Parathyroid adenoma (tissue), 2 donors: ENCODE data around the gene SLC35F2.

ENCODE experiments used
- H2AFZ ChIP-seq: fragments of 300-600 bp; sonication (generic); one replicate; pipeline ENCODE4 v1.7.0; 2017; ENCODE audit warnings: antibody characterized with exemption, mild to moderate bottlenecking
- H3K27ac ChIP-seq: fragments of 300-600 bp; sonication (generic); one replicate; pipeline ENCODE4 v1.7.0; 2017
- H3K27me3 ChIP-seq: fragments of 300-600 bp; sonication (generic); one replicate; pipeline ENCODE4 v1.7.0; 2017; ENCODE audit warnings: low read length; ENCODE audit not compliant: control insufficient read depth, insufficient read depth
- H3K36me3 ChIP-seq: fragments of 300-600 bp; sonication (generic); one replicate; pipeline ENCODE4 v1.7.0; 2017; ENCODE audit warnings: low read length; ENCODE audit not compliant: control insufficient read depth, insufficient read depth
- H3K4me1 ChIP-seq: fragments of 300-600 bp; sonication (generic); one replicate; pipeline ENCODE4 v1.7.0; 2017; ENCODE audit warnings: control low read depth
- H3K4me2 ChIP-seq: fragments of 300-600 bp; sonication (generic); one replicate; pipeline ENCODE4 v1.7.0; 2017; ENCODE audit warnings: low read length
- H3K4me3 ChIP-seq: fragments of 300-600 bp; sonication (generic); one replicate; pipeline ENCODE4 v1.7.0; 2017; ENCODE audit warnings: low read depth, low read length
- H3K79me2 ChIP-seq: fragments of 300-600 bp; sonication (generic); one replicate; pipeline ENCODE4 v1.7.0; 2017; ENCODE audit warnings: control low read depth
- H3K9ac ChIP-seq: fragments of 300-600 bp; sonication (generic); one replicate; pipeline ENCODE4 v1.7.0; 2017; ENCODE audit warnings: mild to moderate bottlenecking
- H3K9me3 ChIP-seq: fragments of 300-600 bp; sonication (generic); one replicate; pipeline ENCODE4 v1.7.0; 2017; ENCODE audit warnings: low read length; ENCODE audit not compliant: control insufficient read depth
- TF ChIP-seq, protein P1 (sequence below): fragments of 300-600 bp; sonication (generic); IDR thresholded peaks from one replicate; pipeline ENCODE4 v1.7.0; 2017; ENCODE audit warnings: antibody characterized with exemption, mild to moderate bottlenecking
- donor health status: primary hyperparathyroidism.

Gene SLC35F2

DNA sequence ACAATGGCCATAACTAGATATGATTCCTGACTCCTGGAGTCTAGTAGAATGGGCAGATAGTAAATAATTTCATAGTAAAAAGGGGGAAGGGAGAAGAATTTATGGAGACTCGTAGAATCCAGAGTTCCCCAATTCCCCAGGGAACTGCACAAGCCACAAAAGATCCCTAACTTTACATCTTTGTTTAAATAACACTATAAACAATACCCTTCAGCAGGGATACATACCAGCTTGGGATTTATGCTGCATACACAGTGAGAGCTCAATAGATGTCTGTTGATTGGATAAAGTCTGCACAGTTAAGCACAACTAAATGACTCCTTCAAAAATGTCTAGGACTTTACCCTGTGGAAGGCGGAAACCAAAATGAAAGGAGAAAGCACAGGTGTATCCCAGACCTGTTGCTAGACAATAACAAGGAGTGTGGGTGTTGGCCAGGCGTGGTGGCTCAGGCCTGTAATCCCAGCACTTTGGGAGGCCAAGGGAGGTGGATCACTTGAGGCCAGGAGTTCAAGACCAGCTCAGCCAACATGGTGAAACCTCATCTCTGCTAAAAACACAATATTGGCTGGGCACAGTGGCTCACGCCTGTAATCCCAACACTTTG lies 6.8 kb downstream of the SLC35F2 start:
- H2AFZ ChIP-seq = no peak overlapping the region
- no peak overlapping the region for H3K4me2 ChIP-seq
- H3K36me3 ChIP-seq = no peaks in the 10 kb centered on the region
- no peaks in the 10 kb centered on the region for H3K79me2 ChIP-seq
- H3K27me3 ChIP-seq = no peaks in the 10 kb centered on the region
- H3K9me3 ChIP-seq = no peaks in the 10 kb centered on the region
- H3K4me1 ChIP-seq = no peaks in the 10 kb centered on the region
- TF ChIP-seq, protein P1, sequence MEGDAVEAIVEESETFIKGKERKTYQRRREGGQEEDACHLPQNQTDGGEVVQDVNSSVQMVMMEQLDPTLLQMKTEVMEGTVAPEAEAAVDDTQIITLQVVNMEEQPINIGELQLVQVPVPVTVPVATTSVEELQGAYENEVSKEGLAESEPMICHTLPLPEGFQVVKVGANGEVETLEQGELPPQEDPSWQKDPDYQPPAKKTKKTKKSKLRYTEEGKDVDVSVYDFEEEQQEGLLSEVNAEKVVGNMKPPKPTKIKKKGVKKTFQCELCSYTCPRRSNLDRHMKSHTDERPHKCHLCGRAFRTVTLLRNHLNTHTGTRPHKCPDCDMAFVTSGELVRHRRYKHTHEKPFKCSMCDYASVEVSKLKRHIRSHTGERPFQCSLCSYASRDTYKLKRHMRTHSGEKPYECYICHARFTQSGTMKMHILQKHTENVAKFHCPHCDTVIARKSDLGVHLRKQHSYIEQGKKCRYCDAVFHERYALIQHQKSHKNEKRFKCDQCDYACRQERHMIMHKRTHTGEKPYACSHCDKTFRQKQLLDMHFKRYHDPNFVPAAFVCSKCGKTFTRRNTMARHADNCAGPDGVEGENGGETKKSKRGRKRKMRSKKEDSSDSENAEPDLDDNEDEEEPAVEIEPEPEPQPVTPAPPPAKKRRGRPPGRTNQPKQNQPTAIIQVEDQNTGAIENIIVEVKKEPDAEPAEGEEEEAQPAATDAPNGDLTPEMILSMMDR = no peak
- no peak overlapping the region for H3K27ac ChIP-seq
- no peak overlapping the region for H3K9ac ChIP-seq
- H3K4me3 ChIP-seq = no peak overlapping the region

DNA sequence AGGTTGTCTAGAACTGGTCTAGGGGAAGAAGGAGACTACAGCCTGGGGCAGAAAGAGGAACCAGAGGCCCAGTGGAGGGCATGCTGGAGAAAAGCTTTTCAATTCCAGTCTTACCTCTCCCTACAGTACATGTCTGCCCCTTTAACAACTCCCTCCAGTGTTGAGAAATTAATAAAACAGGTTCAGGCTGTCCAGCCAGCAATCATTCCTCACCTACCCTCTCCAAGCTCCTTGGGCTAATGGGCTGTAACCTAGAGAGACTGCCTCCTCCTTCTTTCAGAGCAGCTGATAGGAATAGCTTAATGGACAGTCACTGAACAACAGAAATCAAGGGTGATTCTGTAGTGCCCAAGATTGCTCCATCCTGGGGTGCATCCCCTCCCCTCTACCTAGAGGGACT lies 8.8 kb downstream of the SLC35F2 start:
- H3K27me3 ChIP-seq = no peaks in the 10 kb centered on the region
- no peaks in the 10 kb centered on the region for H3K36me3 ChIP-seq
- no peaks in the 10 kb centered on the region for H3K9me3 ChIP-seq
- no peak overlapping the region for H3K27ac ChIP-seq
- H2AFZ ChIP-seq = no peak overlapping the region
- H3K4me1 ChIP-seq = no peaks in the 10 kb centered on the region
- no peaks in the 10 kb centered on the region for H3K79me2 ChIP-seq
- H3K9ac ChIP-seq = no peak overlapping the region
- no peak overlapping the region for H3K4me3 ChIP-seq
- H3K4me2 ChIP-seq = no peak overlapping the region
- TF ChIP-seq, protein P1 = no peak

GRCh38 chr11:107848345-107848744 lies 10.2 kb downstream of the SLC35F2 start:
- no peaks in the 10 kb centered on the region for H3K36me3 ChIP-seq
- H2AFZ ChIP-seq = no peak overlapping the region
- no peaks in the 10 kb centered on the region for H3K4me1 ChIP-seq
- no peak overlapping the region for H3K9ac ChIP-seq
- H3K27ac ChIP-seq = no peak overlapping the region
- no peaks in the 10 kb centered on the region for H3K9me3 ChIP-seq
- no peak overlapping the region for H3K4me3 ChIP-seq
- H3K27me3 ChIP-seq = no peaks in the 10 kb centered on the region
- TF ChIP-seq, protein P1 = no peak
- H3K79me2 ChIP-seq = no peaks in the 10 kb centered on the region
- H3K4me2 ChIP-seq = no peak overlapping the region

- Histone ChIP-seq H3K27me3 (no peaks in the 10 kb centered on the region), H3K4me3 (no peak overlapping the region), H3K27ac (no peak overlapping the region), H3K36me3 (no peaks in the 10 kb centered on the region), H3K9me3 (no peaks in the 10 kb centered on the region), H3K9ac (no peak overlapping the region), H3K4me2 (no peak overlapping the region), H2AFZ (no peak overlapping the region), H3K4me1 (no peaks in the 10 kb centered on the region), H3K79me2 (no peaks in the 10 kb centered on the region)
- TF ChIP-seq, protein P1 = no peak
Measured at GRCh38 chr11:107847184-107847583, 11.4 kb downstream of the SLC35F2 start.

- H3K4me1 ChIP-seq = no peaks in the 10 kb centered on the region
- no peaks in the 10 kb centered on the region for H3K9me3 ChIP-seq
- no peak overlapping the region for H3K4me3 ChIP-seq
- no peaks in the 10 kb centered on the region for H3K36me3 ChIP-seq
- TF ChIP-seq, protein P1 = no peak
- no peak overlapping the region for H3K27ac ChIP-seq
- H3K4me2 ChIP-seq = no peak overlapping the region
- peaks cover 1% of the 10 kb centered on the region for H3K79me2 ChIP-seq
- H3K9ac ChIP-seq = no peak overlapping the region
- H3K27me3 ChIP-seq = no peaks in the 10 kb centered on the region
- no peak overlapping the region for H2AFZ ChIP-seq
Measured at GRCh38 chr11:107844041-107844440, 14.5 kb downstream of the SLC35F2 start.
